Transverse colon (tissue), 3 donors: Measurements from ENCODE around the gene PODNL1.

Experiments
- POLR2A ChIP-seq: fragments of 450-650 bp; IDR thresholded peaks from one replicate; pipeline ENCODE4 v1.6.1; 2016; ENCODE audit warnings: antibody characterized with exemption, mild to moderate bottlenecking, moderate library complexity
- TF ChIP-seq, protein P1 (sequence below), 5 experiments: fragments of 200-600 bp in 3 of 5; fragments of 450-650 bp in 2 of 5; sonication (generic) in 3 of 5; IDR thresholded peaks; 1 replicate in 2 of 5; 2 replicates in 3 of 5; pipeline ENCODE4 v1.5.1; 2016 to 2017; ENCODE audit warnings: antibody characterized with exemption in 5 of 5, inconsistent platforms in 3 of 5, mild to moderate bottlenecking in 2 of 5, moderate library complexity in 1 of 5

GRCh38 chr19:13984186-13984585 is 46.0 kb upstream of the PODNL1 start:
- TF ChIP-seq, protein P1, sequence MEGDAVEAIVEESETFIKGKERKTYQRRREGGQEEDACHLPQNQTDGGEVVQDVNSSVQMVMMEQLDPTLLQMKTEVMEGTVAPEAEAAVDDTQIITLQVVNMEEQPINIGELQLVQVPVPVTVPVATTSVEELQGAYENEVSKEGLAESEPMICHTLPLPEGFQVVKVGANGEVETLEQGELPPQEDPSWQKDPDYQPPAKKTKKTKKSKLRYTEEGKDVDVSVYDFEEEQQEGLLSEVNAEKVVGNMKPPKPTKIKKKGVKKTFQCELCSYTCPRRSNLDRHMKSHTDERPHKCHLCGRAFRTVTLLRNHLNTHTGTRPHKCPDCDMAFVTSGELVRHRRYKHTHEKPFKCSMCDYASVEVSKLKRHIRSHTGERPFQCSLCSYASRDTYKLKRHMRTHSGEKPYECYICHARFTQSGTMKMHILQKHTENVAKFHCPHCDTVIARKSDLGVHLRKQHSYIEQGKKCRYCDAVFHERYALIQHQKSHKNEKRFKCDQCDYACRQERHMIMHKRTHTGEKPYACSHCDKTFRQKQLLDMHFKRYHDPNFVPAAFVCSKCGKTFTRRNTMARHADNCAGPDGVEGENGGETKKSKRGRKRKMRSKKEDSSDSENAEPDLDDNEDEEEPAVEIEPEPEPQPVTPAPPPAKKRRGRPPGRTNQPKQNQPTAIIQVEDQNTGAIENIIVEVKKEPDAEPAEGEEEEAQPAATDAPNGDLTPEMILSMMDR (IDR thresholded peaks at IDR 0.05) = no peak
- no peak for TF ChIP-seq POLR2A
